ENCODE results near the gene ARHGEF4. TPM values are rescaled to one million over a fixed set of nuclear protein-coding genes. Genes with fewer than 3 reads are reported as not detected.

The ARHGEF4 gene
- total RNA-seq, 1 experiment from 2014 or later = 26.6 TPM

- no peaks in the 10 kb centered on the region for H3K79me2 ChIP-seq (ENCODE audit: insufficient read depth, low read length)
- ATAC-seq (peak; percentile 39), DNase-seq (ENCODE audit: low read depth, low spot score) (no peak)
- H3K4me3 ChIP-seq (replicated peaks in 1 of 2; ENCODE audit: low read depth in 1 of 2, low read length in 2 of 2) = no peak overlapping the region
- H3K9ac ChIP-seq (ENCODE audit: low read length) = no peak overlapping the region
- H4K20me1 ChIP-seq (ENCODE audit: insufficient read depth) = no peaks in the 10 kb centered on the region
- no TSS peak for BruUV-seq (replicated peaks)
- H3K9me3 ChIP-seq (ENCODE audit: control insufficient read depth in 1 of 2, insufficient read depth in 1 of 2, low read depth in 1 of 2, low read length in 2 of 2) = no peaks in the 10 kb centered on the region
- TF ChIP-seq ZNF274 (IDR thresholded peaks at IDR 0.05; ENCODE audit: low read depth, low read length) = no peak
- TF ChIP-seq ELF1 (IDR thresholded peaks at IDR 0.05; ENCODE audit: borderline replicate concordance, low read depth) = no peak
- no peak for TF ChIP-seq CBX3 (IDR thresholded peaks at IDR 0.05; ENCODE audit: low read depth)
- no peak for TF ChIP-seq ZBTB33 (IDR thresholded peaks at IDR 0.05; ENCODE audit: extremely low read depth, insufficient replicate concordance, low read length)
- no peak for TF ChIP-seq SIN3A (IDR thresholded peaks at IDR 0.05; ENCODE audit: low read depth)
- no peak for TF ChIP-seq CTCF (IDR thresholded peaks at IDR 0.05 in 2 of 3, conservative IDR thresholded peaks at IDR 0.05 in 1 of 3; ENCODE audit: borderline replicate concordance in 1 of 3, insufficient read depth in 1 of 3, low read depth in 2 of 3, low read length in 2 of 3)
- no peak for TF ChIP-seq MAX (IDR thresholded peaks at IDR 0.05)
- TF ChIP-seq RAD21 (IDR thresholded peaks at IDR 0.05; ENCODE audit: low read depth) = no peak
- TF ChIP-seq ATF3 (IDR thresholded peaks at IDR 0.05) = no peak
- TF ChIP-seq POLR2A (IDR thresholded peaks at IDR 0.05; ENCODE audit: borderline replicate concordance, extremely low read depth, insufficient read depth, insufficient read length) = no peak
- no peak for TF ChIP-seq EGR1 (IDR thresholded peaks at IDR 0.05; ENCODE audit: low read depth)
- no peak for TF ChIP-seq SP1 (IDR thresholded peaks at IDR 0.05; ENCODE audit: low read depth)
- no peak for TF ChIP-seq POLR2AphosphoS5 (IDR thresholded peaks at IDR 0.05; ENCODE audit: low read depth, low read length)
- no peak for TF ChIP-seq CEBPB (IDR thresholded peaks at IDR 0.05; ENCODE audit: low read depth)
- no peak for TF ChIP-seq EZH2 (IDR thresholded peaks at IDR 0.05)
- RAD21 ChIA-PET (ENCODE audit: low non-redundant PET in 1 of 2, low total read pairs in 2 of 2, uncharacterized antibody in 2 of 2, unreplicated experiment in 2 of 2) = no interaction called here
- H3K4me1 ChIP-seq (ENCODE audit: control insufficient read depth in 1 of 2, insufficient read depth in 2 of 2, low read length in 2 of 2) = peaks cover 11 to 22% of the 10 kb centered on the region in 2 experiments; a peak in 3 of 4 replicates
- no peak overlapping the region for H3K27ac ChIP-seq (ENCODE audit: low read depth, low read length)
- H3K36me3 ChIP-seq (ENCODE audit: control insufficient read depth in 1 of 2, insufficient read depth in 2 of 2, low read length in 2 of 2) = no peaks in the 10 kb centered on the region
- H3K27me3 ChIP-seq (ENCODE audit: insufficient read depth, low read length) = no peaks in the 10 kb centered on the region
- POLR2A ChIA-PET = no interaction called here
- intact Hi-C loops (cut with micrococcal nuclease) = no loop called here
- H3K4me2 ChIP-seq (ENCODE audit: low read length) = peak overlapping the region; percentile 46; the same call in 1 of the 2 replicates
- no peak overlapping the region for H2AFZ ChIP-seq (ENCODE audit: low read depth, low read length, poor library complexity, severe bottlenecking)
- no peaks in the 10 kb centered on the region for H3K9me2 ChIP-seq (ENCODE audit: insufficient read depth)
- CTCF ChIA-PET = no interaction called here
Observed at GRCh38 chr2:130807659-130808385, 28.9 kb upstream of the ARHGEF4 start.

Measured in HCT116 (cell line).